WTC11 (cell line): ENCODE measurements around the gene PROC. TPM values are rescaled to one million over a fixed set of nuclear protein-coding genes. Genes with fewer than 3 reads are reported as not detected.

Source experiments
- ATAC-seq: fragments of 200-7000 bp; cut with Tn5 transposase; 2 replicates; pipeline ENCODE4 v1.10.0; 2021; ENCODE audit warnings: mild to moderate bottlenecking, moderate library complexity
- CTCF ChIA-PET: fragments of 300-600 bp; sonication (Branson Sonifier 250); formaldehyde crosslinking; loops from one replicate; lab custom pipeline; 2021; ENCODE audit warnings: antibody characterized with exemption; lab: Charles Lee
- POLR2A ChIA-PET: fragments of 350-600 bp; sonication (Branson Sonifier 250); formaldehyde crosslinking; loops from one replicate; lab custom pipeline; 2021; ENCODE audit warnings: antibody characterized with exemption; lab: Charles Lee
- DNase-seq: peaks from one replicate; pipeline ENCODE4 v3.0.0; 2021; ENCODE audit warnings: low spot score
- H3K27ac Mint-ChIP-seq: 2 replicates; pipeline ENCODE4 v1.8.0; 2021; ENCODE audit warnings: mixed read lengths
- H3K27me3 Mint-ChIP-seq: 2 replicates; pipeline ENCODE4 v1.8.0; 2021; ENCODE audit warnings: low read depth, mild to moderate bottlenecking, moderate library complexity, mixed read lengths
- H3K36me3 Mint-ChIP-seq: 2 replicates; pipeline ENCODE4 v1.8.0; 2021; ENCODE audit warnings: mixed read lengths
- H3K4me1 Mint-ChIP-seq: 2 replicates; pipeline ENCODE4 v1.8.0; 2022; ENCODE audit warnings: mixed read lengths
- H3K4me3 Mint-ChIP-seq: 2 replicates; pipeline ENCODE4 v1.8.0; 2021; ENCODE audit warnings: mild to moderate bottlenecking, moderate library complexity, mixed read lengths
- H3K9me3 Mint-ChIP-seq: 2 replicates; pipeline ENCODE4 v1.8.0; 2021; ENCODE audit warnings: mixed read lengths
- CREB1 ChIP-seq: sonication (generic); formaldehyde crosslinking; IDR thresholded peaks from 2 replicates; pipeline ENCODE4 v1.8.0; 2023; ENCODE audit warnings: mild to moderate bottlenecking, missing genetic modification reagents
- EMX1 ChIP-seq: fragments of 250-450 bp; sonication (Bioruptor Pico); IDR thresholded peaks from 2 replicates; pipeline ENCODE4 v1.8.0; 2021; ENCODE audit warnings: mild to moderate bottlenecking
- ESRRA ChIP-seq: sonication (generic); formaldehyde crosslinking; IDR thresholded peaks from 2 replicates; pipeline ENCODE4 v1.8.1; 2022; ENCODE audit warnings: mild to moderate bottlenecking, missing genetic modification reagents, borderline replicate concordance
- GABPB1 ChIP-seq: sonication (generic); formaldehyde crosslinking; IDR thresholded peaks from 2 replicates; pipeline ENCODE4 v1.8.1; 2023; ENCODE audit warnings: mild to moderate bottlenecking, missing genetic modification reagents
- KAT7 ChIP-seq: sonication (generic); formaldehyde crosslinking; IDR thresholded peaks from 2 replicates; pipeline ENCODE4 v1.8.1; 2023; ENCODE audit warnings: missing genetic modification reagents, mild to moderate bottlenecking, borderline replicate concordance
- OVOL2 ChIP-seq: fragments of 250-450 bp; sonication (Bioruptor Pico); IDR thresholded peaks from 2 replicates; pipeline ENCODE4 v1.9.0; 2021; ENCODE audit warnings: mild to moderate bottlenecking, borderline replicate concordance
- RELA ChIP-seq: sonication (generic); formaldehyde crosslinking; IDR thresholded peaks from 2 replicates; pipeline ENCODE4 v1.8.1; 2022; ENCODE audit warnings: missing genetic modification reagents, mild to moderate bottlenecking, borderline replicate concordance
- SP1 ChIP-seq: sonication (generic); formaldehyde crosslinking; conservative IDR thresholded peaks from 2 replicates; pipeline ENCODE4 v1.8.1; 2022; ENCODE audit warnings: missing genetic modification reagents
- TCF7 ChIP-seq: sonication (generic); formaldehyde crosslinking; IDR thresholded peaks from 2 replicates; pipeline ENCODE4 v1.8.0; 2022; ENCODE audit warnings: mild to moderate bottlenecking, low read depth, missing genetic modification reagents, moderate library complexity
- TEAD4 ChIP-seq: sonication (generic); formaldehyde crosslinking; IDR thresholded peaks from 2 replicates; pipeline ENCODE4 v1.8.0; 2022; ENCODE audit warnings: mild to moderate bottlenecking, missing genetic modification reagents
- ZNF219 ChIP-seq: sonication (generic); formaldehyde crosslinking; IDR thresholded peaks from 2 replicates; pipeline ENCODE4 v1.8.0; 2023; ENCODE audit warnings: missing genetic modification reagents, mild to moderate bottlenecking, borderline replicate concordance
- ZNF317 ChIP-seq: sonication (generic); formaldehyde crosslinking; IDR thresholded peaks from 2 replicates; pipeline ENCODE4 v1.8.1; 2023; ENCODE audit warnings: low read depth, mild to moderate bottlenecking, moderate library complexity, missing genetic modification reagents, borderline replicate concordance
- ZNF423 ChIP-seq: fragments of 250-450 bp; sonication (Bioruptor Pico); IDR thresholded peaks from 2 replicates; pipeline ENCODE4 v2.1.2; 2022; ENCODE audit warnings: mild to moderate bottlenecking, moderate library complexity
- total RNA-seq: library from RNA; stranded (reverse); gene quantifications from 3 replicates; pipeline ENCODE4 v1.2.3, GENCODE V29; 2021
- TF ChIP-seq, protein P1 (sequence below): sonication (generic); formaldehyde crosslinking; conservative IDR thresholded peaks from 2 replicates; pipeline ENCODE4 v1.8.1; 2023; ENCODE audit warnings: mild to moderate bottlenecking, low read depth, missing genetic modification reagents, moderate library complexity
- TF ChIP-seq, protein P2 (sequence below): sonication (generic); formaldehyde crosslinking; IDR thresholded peaks from 2 replicates; pipeline ENCODE4 v1.8.0; 2022; ENCODE audit warnings: mild to moderate bottlenecking, missing genetic modification reagents
- TF ChIP-seq, protein P3 (sequence below): fragments of 250-450 bp; sonication (Bioruptor Pico); conservative IDR thresholded peaks from 2 replicates; pipeline ENCODE4 v1.9.0; 2021; ENCODE audit warnings: mild to moderate bottlenecking
- TF ChIP-seq, protein P4 (sequence below): sonication (generic); formaldehyde crosslinking; IDR thresholded peaks from 2 replicates; pipeline ENCODE4 v1.8.0; 2022; ENCODE audit warnings: missing genetic modification reagents
- TF ChIP-seq, protein P5 (sequence below): sonication (generic); formaldehyde crosslinking; IDR thresholded peaks from 2 replicates; pipeline ENCODE4 v1.8.1; 2023; ENCODE audit warnings: mild to moderate bottlenecking, moderate library complexity, missing genetic modification reagents
- TF ChIP-seq, protein P6 (sequence below): fragments of 250-450 bp; sonication (Bioruptor Pico); IDR thresholded peaks from 2 replicates; pipeline ENCODE4 v1.9.0; 2021; ENCODE audit warnings: mild to moderate bottlenecking

The PROC gene
- total RNA-seq, 1 experiment from 2014 or later: 0.59 TPM

DNA sequence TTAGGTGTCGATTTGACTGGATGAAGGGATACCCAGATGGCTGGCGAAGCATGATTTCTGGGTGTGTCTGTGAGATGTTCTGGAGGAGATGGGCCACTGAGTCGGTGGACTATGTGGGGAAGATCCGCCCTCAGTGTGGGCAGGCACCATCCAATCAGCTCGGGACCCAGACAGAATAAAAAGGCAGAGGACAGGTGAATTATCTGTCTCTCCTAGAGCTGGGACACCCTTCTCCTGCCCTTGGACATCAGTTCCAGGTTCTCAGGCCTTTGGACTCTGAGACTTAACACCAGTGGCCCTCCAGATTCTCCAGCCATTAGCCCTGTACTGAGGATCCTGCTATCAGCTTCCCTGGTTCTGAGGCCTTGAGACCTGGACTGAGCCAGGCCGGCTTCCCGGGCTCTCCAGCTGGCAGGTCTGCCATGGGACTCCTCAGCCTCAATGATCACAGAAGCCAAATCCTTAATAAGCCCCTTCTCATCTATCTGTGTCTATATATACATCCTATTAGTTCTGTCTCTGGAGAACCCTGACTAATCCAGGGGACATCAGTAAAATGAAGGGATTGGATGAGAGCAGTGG lies 11.7 kb downstream of the PROC start:
- no peaks in the 10 kb centered on the region for H3K9me3 Mint-ChIP-seq
- ChIA-PET POLR2A (interaction anchor here (0.5 kb wide), 1 partner anchor 110 kb away, joined by 3 read pairs; no protein-coding TSS in a partner anchor), CTCF (interaction anchor here (1.1 to 1.8 kb wide), 3 partner anchors 14 to 233 kb away, joined by 3 to 9 read pairs (median 3); no protein-coding TSS in a partner anchor)
- H3K27me3 Mint-ChIP-seq: peaks cover 4% of the 10 kb centered on the region
- ATAC-seq: no peak
- no peak overlapping the region for H3K27ac Mint-ChIP-seq
- TF ChIP-seq CREB1 (CRISPR knock-in tag): no peak
- TF ChIP-seq, protein P1, sequence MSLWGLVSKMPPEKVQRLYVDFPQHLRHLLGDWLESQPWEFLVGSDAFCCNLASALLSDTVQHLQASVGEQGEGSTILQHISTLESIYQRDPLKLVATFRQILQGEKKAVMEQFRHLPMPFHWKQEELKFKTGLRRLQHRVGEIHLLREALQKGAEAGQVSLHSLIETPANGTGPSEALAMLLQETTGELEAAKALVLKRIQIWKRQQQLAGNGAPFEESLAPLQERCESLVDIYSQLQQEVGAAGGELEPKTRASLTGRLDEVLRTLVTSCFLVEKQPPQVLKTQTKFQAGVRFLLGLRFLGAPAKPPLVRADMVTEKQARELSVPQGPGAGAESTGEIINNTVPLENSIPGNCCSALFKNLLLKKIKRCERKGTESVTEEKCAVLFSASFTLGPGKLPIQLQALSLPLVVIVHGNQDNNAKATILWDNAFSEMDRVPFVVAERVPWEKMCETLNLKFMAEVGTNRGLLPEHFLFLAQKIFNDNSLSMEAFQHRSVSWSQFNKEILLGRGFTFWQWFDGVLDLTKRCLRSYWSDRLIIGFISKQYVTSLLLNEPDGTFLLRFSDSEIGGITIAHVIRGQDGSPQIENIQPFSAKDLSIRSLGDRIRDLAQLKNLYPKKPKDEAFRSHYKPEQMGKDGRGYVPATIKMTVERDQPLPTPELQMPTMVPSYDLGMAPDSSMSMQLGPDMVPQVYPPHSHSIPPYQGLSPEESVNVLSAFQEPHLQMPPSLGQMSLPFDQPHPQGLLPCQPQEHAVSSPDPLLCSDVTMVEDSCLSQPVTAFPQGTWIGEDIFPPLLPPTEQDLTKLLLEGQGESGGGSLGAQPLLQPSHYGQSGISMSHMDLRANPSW (CRISPR knock-in tag): no peak
- TF ChIP-seq, protein P2, sequence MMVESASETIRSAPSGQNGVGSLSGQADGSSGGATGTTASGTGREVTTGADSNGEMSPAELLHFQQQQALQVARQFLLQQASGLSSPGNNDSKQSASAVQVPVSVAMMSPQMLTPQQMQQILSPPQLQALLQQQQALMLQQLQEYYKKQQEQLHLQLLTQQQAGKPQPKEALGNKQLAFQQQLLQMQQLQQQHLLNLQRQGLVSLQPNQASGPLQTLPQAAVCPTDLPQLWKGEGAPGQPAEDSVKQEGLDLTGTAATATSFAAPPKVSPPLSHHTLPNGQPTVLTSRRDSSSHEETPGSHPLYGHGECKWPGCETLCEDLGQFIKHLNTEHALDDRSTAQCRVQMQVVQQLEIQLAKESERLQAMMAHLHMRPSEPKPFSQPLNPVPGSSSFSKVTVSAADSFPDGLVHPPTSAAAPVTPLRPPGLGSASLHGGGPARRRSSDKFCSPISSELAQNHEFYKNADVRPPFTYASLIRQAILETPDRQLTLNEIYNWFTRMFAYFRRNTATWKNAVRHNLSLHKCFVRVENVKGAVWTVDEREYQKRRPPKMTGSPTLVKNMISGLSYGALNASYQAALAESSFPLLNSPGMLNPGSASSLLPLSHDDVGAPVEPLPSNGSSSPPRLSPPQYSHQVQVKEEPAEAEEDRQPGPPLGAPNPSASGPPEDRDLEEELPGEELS (CRISPR knock-in tag): no peak
- no peak for TF ChIP-seq GABPB1 (CRISPR knock-in tag)
- no peak for TF ChIP-seq ZNF423 (CRISPR knock-in tag)
- TF ChIP-seq ZNF219 (CRISPR knock-in tag): no peak
- TF ChIP-seq EMX1 (CRISPR knock-in tag): no peak
- TF ChIP-seq, protein P3, sequence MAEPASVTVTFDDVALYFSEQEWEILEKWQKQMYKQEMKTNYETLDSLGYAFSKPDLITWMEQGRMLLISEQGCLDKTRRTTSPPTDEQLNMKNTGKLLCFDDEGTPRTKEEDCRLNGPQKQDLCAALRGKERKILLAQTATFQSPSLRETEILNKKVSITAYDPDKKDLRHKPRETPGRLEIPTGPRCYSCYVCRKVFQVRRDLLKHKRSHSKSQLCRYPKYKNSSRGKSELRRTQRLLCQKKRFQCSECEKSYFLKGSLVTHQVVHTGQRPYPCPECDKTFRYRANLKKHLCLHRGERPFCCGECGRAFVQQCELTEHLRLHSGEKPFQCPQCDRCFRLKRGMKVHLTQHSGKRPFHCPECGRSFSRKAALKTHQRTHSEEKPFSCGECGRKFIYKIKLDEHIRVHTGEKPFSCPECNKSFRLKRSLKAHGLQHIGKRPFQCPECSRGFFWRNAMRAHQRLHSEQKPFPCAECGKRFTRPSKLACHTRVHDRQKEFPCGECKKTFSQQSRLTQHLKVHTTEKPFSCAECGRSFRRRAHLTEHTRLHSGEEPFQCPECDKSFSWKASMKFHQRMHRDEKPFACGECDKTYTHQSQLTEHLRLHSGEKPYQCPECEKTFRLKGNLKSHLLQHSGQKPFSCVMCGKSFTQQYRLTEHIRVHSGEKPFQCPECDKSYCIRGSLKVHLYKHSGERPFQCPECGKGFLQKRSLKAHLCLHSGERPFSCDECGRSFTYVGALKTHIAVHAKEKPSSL (CRISPR knock-in tag): no peak
- TF ChIP-seq SP1 (CRISPR knock-in tag): no peak
- no peak for TF ChIP-seq KAT7 (CRISPR knock-in tag)
- TF ChIP-seq RELA (CRISPR knock-in tag): no peak
- TF ChIP-seq, protein P4, sequence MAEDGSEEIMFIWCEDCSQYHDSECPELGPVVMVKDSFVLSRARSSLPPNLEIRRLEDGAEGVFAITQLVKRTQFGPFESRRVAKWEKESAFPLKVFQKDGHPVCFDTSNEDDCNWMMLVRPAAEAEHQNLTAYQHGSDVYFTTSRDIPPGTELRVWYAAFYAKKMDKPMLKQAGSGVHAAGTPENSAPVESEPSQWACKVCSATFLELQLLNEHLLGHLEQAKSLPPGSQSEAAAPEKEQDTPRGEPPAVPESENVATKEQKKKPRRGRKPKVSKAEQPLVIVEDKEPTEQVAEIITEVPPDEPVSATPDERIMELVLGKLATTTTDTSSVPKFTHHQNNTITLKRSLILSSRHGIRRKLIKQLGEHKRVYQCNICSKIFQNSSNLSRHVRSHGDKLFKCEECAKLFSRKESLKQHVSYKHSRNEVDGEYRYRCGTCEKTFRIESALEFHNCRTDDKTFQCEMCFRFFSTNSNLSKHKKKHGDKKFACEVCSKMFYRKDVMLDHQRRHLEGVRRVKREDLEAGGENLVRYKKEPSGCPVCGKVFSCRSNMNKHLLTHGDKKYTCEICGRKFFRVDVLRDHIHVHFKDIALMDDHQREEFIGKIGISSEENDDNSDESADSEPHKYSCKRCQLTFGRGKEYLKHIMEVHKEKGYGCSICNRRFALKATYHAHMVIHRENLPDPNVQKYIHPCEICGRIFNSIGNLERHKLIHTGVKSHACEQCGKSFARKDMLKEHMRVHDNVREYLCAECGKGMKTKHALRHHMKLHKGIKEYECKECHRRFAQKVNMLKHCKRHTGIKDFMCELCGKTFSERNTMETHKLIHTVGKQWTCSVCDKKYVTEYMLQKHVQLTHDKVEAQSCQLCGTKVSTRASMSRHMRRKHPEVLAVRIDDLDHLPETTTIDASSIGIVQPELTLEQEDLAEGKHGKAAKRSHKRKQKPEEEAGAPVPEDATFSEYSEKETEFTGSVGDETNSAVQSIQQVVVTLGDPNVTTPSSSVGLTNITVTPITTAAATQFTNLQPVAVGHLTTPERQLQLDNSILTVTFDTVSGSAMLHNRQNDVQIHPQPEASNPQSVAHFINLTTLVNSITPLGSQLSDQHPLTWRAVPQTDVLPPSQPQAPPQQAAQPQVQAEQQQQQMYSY (CRISPR knock-in tag): no peak
- no peak for TF ChIP-seq ZNF317 (CRISPR knock-in tag)
- H3K4me1 Mint-ChIP-seq: peaks cover 6% of the 10 kb centered on the region
- peak; percentile 3 for DNase-seq
- H3K4me3 Mint-ChIP-seq: no peak overlapping the region
- no peaks in the 10 kb centered on the region for H3K36me3 Mint-ChIP-seq

DNA sequence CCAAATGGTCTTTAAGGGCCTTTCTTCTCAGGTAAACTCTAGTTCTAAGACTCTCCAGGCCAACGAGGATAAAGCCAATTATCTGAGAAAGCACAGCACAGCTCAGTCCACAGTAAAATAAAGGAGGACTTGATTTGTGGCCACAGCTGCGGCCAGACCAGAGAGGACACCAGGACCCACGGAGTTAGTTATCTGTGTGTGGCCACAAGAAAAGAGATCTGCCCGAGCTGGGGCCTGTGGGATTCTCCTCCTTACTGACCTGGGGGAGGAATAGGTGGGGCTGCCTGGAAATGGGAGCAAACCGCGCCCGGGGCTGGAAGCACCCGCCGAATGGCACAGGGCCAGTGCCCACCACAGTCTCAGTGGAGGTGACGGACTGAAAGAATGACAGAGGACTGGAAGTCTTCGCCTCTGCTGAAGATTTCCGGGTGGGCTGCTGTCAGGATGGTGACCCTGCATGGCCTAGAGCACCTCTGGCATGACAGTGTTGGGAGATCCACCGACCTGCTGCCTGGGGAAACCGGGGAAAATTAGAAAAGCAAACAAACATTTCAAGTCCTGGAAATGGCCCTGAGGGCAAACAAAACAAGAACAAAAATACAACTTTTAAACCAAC lies 13.3 kb downstream of the PROC start:
- no peak overlapping the region for H3K27ac Mint-ChIP-seq
- H3K4me1 Mint-ChIP-seq: no peaks in the 10 kb centered on the region
- no peaks in the 10 kb centered on the region for H3K27me3 Mint-ChIP-seq
- DNase-seq: no peak
- ChIA-PET POLR2A (no interaction called here), CTCF (no interaction called here)
- no peaks in the 10 kb centered on the region for H3K9me3 Mint-ChIP-seq
- ATAC-seq: no peak
- no peaks in the 10 kb centered on the region for H3K36me3 Mint-ChIP-seq
- no peak overlapping the region for H3K4me3 Mint-ChIP-seq
- TF ChIP-seq, protein P5, sequence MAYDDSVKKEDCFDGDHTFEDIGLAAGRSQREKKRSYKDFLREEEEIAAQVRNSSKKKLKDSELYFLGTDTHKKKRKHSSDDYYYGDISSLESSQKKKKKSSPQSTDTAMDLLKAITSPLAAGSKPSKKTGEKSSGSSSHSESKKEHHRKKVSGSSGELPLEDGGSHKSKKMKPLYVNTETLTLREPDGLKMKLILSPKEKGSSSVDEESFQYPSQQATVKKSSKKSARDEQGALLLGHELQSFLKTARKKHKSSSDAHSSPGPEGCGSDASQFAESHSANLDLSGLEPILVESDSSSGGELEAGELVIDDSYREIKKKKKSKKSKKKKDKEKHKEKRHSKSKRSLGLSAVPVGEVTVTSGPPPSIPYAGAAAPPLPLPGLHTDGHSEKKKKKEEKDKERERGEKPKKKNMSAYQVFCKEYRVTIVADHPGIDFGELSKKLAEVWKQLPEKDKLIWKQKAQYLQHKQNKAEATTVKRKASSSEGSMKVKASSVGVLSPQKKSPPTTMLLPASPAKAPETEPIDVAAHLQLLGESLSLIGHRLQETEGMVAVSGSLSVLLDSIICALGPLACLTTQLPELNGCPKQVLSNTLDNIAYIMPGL: no peak
- no peak for TF ChIP-seq TCF7 (CRISPR knock-in tag)
- TF ChIP-seq ZNF317 (CRISPR knock-in tag): no peak
- TF ChIP-seq, protein P6, sequence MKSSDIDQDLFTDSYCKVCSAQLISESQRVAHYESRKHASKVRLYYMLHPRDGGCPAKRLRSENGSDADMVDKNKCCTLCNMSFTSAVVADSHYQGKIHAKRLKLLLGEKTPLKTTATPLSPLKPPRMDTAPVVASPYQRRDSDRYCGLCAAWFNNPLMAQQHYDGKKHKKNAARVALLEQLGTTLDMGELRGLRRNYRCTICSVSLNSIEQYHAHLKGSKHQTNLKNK: no peak
- no peak for TF ChIP-seq ESRRA
- TF ChIP-seq OVOL2: no peak
- TF ChIP-seq TEAD4: no peak
